Measurements from ENCODE around the gene MDP1. TPM values are rescaled to one million over a fixed set of nuclear protein-coding genes. Genes with fewer than 3 reads are reported as not detected.

MDP1 gene
- total RNA-seq, 1 experiment from 2014 or later: 7.4 TPM

DNA sequence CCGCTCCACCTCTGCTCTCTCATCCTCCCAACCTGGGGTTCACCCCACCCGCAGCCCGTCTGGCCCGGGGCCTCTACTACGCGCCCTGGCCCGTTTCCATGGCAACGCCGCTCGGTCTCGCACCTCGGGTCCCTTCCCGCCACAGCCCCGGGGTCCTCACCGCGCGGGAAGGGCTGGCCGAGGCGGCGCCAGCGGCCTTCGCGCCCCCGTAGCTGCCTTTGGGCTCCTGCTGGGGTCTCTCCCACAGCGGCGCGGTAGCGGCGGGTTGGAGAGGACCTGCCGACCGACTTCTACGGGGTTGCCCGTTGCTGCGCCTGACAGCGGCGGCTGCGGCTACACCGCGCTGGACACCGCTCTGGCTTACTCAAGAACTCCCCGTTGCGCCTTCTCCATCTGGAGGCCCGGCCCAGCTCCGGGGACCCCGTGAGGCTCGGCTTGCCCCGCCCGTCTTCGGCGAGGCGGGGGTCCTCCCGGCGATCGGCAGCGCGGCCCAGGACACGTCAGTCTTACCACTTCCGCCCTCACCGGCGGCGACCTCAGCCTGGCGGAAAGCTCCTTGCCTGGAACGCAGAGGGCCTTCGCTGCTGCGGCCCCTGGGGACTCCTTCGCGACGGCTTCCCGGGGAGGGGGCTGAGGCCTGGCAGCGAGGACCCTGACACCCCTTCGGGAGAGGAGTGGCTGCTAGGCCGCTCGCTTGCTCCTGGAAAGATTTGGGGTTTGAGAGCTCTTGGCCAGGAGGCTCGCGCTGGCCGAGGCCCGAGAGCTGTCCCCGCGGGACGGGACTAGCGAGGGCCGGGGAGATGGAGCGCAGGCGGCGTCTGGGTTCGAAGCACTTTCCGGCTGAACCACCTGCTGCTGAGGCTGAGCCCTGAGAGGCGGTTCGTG lies 20.4 kb downstream of the MDP1 start, which contains the start of gene TM9SF1:
TSS of gene TM9SF1 (minus strand) at position 256 of the 885 bp plus-strand sequence. CDS start 422 bp downstream, outside the sequence.
- BruUV-seq (replicated peaks): no TSS peak
- Mint-ChIP-seq H3K9me3 (ENCODE audit: low read depth, unreplicated experiment) (no peaks in the 10 kb centered on the region), H3K4me3 (ENCODE audit: low read depth, unreplicated experiment) (peak within 1 kb of the TSS; percentile 88), H3K36me3 (ENCODE audit: insufficient read depth, unreplicated experiment) (peaks cover 56% of the 10 kb centered on the region), H3K4me1 (ENCODE audit: low read depth, unreplicated experiment) (peaks cover 8% of the 10 kb centered on the region), H3K27me3 (ENCODE audit: unreplicated experiment) (no peaks in the 10 kb centered on the region), H3K27ac (ENCODE audit: unreplicated experiment) (peak within 1 kb of the TSS; percentile 92)
- CTCF ChIA-PET: interaction anchor here (1.2 to 1.8 kb wide), 3 partner anchors 18 to 48 kb away, joined by 3 to 5 read pairs (median 3); partner anchors contain the start of genes CHMP4A, RNF31 and TINF2
- intact Hi-C loops (cut with micrococcal nuclease; ENCODE audit: unreplicated experiment): no loop called here
- TF ChIP-seq, protein P1, sequence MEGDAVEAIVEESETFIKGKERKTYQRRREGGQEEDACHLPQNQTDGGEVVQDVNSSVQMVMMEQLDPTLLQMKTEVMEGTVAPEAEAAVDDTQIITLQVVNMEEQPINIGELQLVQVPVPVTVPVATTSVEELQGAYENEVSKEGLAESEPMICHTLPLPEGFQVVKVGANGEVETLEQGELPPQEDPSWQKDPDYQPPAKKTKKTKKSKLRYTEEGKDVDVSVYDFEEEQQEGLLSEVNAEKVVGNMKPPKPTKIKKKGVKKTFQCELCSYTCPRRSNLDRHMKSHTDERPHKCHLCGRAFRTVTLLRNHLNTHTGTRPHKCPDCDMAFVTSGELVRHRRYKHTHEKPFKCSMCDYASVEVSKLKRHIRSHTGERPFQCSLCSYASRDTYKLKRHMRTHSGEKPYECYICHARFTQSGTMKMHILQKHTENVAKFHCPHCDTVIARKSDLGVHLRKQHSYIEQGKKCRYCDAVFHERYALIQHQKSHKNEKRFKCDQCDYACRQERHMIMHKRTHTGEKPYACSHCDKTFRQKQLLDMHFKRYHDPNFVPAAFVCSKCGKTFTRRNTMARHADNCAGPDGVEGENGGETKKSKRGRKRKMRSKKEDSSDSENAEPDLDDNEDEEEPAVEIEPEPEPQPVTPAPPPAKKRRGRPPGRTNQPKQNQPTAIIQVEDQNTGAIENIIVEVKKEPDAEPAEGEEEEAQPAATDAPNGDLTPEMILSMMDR (IDR thresholded peaks at IDR 0.05; ENCODE audit: unreplicated experiment): no peak
- DNase-seq: peak; percentile 85

- peak overlapping the region; percentile 88 for H3K4me3 Mint-ChIP-seq (ENCODE audit: low read depth, unreplicated experiment)
- TF ChIP-seq, protein P1 (IDR thresholded peaks at IDR 0.05; ENCODE audit: unreplicated experiment): no peak
- peaks cover 8% of the 10 kb centered on the region for H3K4me1 Mint-ChIP-seq (ENCODE audit: low read depth, unreplicated experiment)
- peak overlapping the region; percentile 92 for H3K27ac Mint-ChIP-seq (ENCODE audit: unreplicated experiment)
- peaks cover 58% of the 10 kb centered on the region for H3K36me3 Mint-ChIP-seq (ENCODE audit: insufficient read depth, unreplicated experiment)
- no TSS peak for BruUV-seq (replicated peaks)
- CTCF ChIA-PET: no interaction called here
- intact Hi-C loops (cut with micrococcal nuclease; ENCODE audit: unreplicated experiment): no loop called here
- no peaks in the 10 kb centered on the region for H3K9me3 Mint-ChIP-seq (ENCODE audit: low read depth, unreplicated experiment)
- no peaks in the 10 kb centered on the region for H3K27me3 Mint-ChIP-seq (ENCODE audit: unreplicated experiment)
- DNase-seq: no peak
These were observed 21.0 kb downstream of the MDP1 start for GRCh38 chr14:24194873-24195185.

- TF ChIP-seq, protein P1 (IDR thresholded peaks at IDR 0.05; ENCODE audit: unreplicated experiment): no peak
- Mint-ChIP-seq H3K36me3 (ENCODE audit: insufficient read depth, unreplicated experiment) (peaks cover 63% of the 10 kb centered on the region), H3K27ac (ENCODE audit: unreplicated experiment) (peak overlapping the region; percentile 92), H3K4me1 (ENCODE audit: low read depth, unreplicated experiment) (peaks cover 12% of the 10 kb centered on the region), H3K9me3 (ENCODE audit: low read depth, unreplicated experiment) (no peaks in the 10 kb centered on the region), H3K4me3 (ENCODE audit: low read depth, unreplicated experiment) (peak overlapping the region; percentile 88), H3K27me3 (ENCODE audit: unreplicated experiment) (no peaks in the 10 kb centered on the region)
- TSS peak; percentile 57 for BruUV-seq (replicated peaks)
- intact Hi-C loops (cut with micrococcal nuclease; ENCODE audit: unreplicated experiment): no loop called here
- CTCF ChIA-PET: no interaction called here
- DNase-seq: no peak
These were observed 21.5 kb downstream of the MDP1 start for GRCh38 chr14:24194186-24194872.

GRCh38 chr14:24192933-24193332 lies 22.9 kb downstream of the MDP1 start:
- H3K27me3 Mint-ChIP-seq (ENCODE audit: unreplicated experiment): no peaks in the 10 kb centered on the region
- BruUV-seq (replicated peaks): no TSS peak
- no peaks in the 10 kb centered on the region for H3K9me3 Mint-ChIP-seq (ENCODE audit: low read depth, unreplicated experiment)
- no peak overlapping the region for H3K27ac Mint-ChIP-seq (ENCODE audit: unreplicated experiment)
- DNase-seq: no peak
- H3K36me3 Mint-ChIP-seq (ENCODE audit: insufficient read depth, unreplicated experiment): peaks cover 66% of the 10 kb centered on the region
- no peak overlapping the region for H3K4me3 Mint-ChIP-seq (ENCODE audit: low read depth, unreplicated experiment)
- H3K4me1 Mint-ChIP-seq (ENCODE audit: low read depth, unreplicated experiment): peaks cover 18% of the 10 kb centered on the region
- intact Hi-C loops (cut with micrococcal nuclease; ENCODE audit: unreplicated experiment): no loop called here
- TF ChIP-seq, protein P1 (IDR thresholded peaks at IDR 0.05; ENCODE audit: unreplicated experiment): no peak
- CTCF ChIA-PET: no interaction called here
